Measurements from ENCODE around the gene ABHD15.

Gene ABHD15

DNA sequence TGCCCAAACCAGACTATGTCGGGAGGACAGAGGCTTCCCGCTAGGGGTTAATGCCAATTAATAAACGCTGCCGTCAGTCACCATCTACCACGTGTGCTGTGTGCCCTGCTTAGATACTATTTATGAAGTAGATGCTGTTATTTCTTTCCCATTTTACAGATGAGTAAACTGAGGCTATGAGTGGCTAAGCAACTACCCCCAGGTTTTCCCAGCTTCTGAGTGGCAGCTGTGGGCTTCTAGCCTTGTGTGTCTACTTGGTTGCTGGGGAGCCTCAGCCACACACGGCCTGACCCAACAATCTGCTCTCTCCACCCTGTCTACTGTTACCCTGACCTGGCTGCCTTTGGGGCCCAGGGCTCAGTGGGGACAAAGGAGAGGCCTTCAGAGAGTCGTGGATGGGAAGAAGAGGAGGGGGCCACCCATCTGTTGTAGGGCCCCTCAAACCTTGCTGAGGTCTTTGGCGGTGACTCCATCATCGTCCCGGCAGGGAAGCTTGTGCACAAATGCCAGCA is 15.5 kb upstream of the ABHD15 start:
- no peak for DNase-seq

DNA sequence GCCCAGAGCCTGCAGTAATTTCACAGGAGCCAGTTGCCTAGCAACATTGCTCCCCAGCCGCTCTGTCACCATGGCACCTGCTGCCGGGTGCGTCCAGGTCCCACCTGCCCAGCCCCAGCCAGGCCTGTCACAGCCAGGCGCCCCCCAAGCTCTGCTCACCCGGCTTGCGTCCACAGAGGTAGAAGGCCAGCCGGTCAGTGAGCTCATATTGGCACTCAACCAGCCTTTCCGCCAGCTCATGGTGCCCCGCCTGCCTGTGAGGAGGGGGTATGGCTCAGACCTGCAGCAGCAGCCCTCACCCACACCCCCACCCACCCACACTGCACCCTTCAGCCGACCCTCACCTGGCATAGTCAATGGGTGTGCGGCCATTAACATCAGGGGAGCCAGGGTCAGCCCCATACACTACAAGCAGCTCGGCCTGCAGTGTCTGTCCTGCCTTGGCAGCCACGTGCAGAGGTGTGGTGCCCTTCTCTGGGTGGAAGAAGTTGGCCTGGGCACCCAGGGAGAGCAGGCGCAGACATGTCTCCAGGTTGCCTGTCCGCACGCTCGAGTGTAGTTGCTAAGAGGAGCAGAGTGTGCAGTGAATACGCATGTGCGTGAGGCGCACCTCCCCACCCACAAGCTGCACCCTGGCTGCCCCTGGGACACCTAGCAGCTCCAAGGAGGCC is 14.9 kb upstream of the ABHD15 start:
- DNase-seq: no peak

DNA sequence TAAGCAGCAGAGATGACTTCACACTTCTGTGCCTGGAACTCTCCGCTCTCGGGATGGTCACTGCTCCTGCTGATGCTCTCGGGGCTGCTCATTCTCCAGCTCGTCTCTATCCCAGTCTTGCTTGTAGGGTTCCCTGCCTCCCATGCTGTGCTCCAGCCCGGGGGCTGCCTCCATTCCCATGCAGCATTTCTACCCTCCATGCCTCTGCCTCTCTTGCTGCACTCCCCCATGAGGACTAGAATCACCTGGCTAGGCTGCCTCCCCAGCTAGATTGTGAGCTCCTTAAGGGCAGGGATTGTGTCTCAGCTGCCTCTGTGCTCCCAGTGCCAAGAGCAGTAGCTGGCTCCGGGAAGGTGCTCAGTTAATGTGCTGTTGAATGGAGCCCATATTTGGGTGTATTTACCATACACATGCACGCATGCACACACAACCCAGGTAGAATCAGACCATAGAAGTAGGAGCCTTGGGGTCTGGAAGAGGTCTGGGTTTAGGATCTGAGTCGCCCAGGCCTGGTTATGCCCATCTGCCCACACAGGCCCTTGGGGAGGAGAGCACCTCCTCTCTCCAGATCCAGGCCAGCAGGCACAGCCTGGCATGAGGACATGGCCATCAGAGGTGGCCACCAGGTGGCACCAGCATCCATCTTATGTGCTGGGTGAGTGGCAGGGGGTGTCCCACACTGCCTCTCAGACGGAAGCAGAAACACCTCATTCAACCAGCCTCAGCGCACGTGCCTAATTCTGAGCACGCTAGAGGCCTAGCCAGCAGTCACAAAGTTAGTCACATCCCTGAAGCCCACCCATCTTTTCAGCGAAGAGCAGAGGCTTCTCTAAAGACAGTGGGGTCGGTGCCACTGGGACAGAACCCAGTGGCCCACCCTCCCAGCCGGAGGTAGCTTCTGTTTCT is 13.3 kb upstream of the ABHD15 start:
- DNase-seq: peak; percentile 80

DNA sequence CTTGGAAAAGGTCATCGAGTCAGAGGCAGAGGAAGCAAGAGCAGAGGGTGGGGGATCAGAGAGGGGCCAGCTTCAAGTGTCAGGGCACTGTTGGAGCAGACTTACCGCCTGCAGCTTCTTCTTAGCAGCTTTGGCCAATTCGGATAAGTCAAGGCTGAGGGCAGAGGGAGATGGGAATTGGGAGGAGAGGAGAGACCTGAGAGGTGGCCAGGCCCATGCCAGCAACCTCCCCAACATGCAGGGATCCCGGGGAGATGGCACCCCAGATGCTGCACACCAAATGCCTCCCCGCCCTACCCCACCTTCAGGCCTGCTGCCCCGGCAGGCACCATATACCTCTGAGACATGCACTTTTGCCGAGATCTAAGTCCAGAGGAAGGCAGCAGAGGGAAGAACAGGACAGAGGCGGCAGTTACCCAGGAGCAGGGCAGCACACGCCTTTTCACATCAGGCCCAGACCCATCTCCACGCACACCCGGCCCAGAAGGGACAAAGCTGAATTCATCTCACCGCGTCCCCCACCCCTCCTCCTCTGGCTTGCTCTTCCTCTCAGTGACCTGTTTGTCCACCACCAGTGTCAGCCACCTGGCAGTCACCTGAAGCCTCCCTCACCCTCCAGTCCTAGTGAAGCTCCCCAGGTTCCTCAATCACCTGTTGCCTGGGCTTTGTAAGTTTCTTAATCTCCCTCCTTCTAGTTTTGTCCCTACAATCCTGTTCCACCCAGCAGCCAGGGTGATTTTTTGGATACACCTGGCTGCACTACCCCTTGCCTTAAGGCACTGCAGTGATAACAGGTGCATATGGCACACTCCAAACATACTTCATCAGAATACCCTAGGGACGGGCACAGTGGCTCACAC is 12.0 kb upstream of the ABHD15 start:
- no peak for DNase-seq

DNA sequence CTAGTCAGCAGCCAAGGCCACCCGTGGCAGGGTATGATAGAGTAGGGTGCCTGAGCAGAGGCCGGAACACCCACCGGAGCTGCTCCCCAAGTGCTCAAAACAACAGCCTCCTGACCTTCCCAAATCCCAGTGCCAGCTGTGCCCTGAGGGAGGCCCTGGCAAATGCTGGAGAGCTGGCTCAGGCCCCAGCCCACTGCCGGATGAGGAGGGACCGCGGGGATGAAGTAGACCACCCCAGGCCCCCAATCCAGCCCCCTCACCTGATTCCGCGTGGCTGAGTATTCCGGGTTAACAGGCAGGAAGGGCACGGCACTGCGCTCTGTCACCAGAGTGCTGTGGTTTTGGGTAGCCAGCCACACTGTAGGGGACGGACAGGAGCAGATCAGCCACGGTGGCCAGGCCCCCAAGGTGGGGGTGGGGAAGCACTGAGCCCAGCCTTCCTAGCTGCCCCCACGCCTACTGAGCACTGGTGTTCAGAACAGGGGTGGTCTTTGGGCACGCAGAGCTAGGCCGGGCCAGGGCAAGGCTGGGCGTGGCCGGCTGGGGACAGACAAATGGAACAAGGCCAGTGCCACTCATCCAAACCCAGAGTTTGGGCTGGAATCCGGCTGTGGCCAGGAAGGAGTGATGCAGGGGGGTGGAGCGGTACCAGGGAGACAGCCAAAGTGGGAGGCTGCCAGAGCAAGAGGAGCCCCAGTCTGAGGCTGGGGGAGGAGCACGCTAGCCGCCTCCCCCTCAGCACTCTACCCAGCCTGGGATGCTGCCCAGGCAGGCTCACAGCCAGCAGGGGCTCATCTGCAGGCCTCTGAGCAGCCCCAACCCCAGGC is 10.8 kb upstream of the ABHD15 start:
- DNase-seq: peak; percentile 35

DNA sequence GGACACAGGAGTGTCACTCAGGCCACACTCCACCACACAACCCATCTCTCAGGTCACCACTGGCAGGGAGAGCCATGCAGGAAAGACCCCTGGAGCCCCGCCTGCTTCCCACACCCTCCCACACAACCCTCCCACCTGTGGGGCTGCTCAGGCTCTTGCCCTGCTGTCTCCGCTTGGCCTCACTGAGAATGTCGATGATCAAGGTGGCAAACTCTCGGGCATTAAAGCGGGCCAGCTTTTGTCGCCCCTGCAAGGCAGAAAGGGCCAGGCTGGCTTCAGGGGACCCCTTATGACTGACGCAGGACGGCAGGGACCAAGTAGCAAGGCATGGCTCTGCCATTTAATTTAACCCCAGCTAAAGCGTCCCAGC is 10.1 kb upstream of the ABHD15 start:
- no peak for DNase-seq

DNA sequence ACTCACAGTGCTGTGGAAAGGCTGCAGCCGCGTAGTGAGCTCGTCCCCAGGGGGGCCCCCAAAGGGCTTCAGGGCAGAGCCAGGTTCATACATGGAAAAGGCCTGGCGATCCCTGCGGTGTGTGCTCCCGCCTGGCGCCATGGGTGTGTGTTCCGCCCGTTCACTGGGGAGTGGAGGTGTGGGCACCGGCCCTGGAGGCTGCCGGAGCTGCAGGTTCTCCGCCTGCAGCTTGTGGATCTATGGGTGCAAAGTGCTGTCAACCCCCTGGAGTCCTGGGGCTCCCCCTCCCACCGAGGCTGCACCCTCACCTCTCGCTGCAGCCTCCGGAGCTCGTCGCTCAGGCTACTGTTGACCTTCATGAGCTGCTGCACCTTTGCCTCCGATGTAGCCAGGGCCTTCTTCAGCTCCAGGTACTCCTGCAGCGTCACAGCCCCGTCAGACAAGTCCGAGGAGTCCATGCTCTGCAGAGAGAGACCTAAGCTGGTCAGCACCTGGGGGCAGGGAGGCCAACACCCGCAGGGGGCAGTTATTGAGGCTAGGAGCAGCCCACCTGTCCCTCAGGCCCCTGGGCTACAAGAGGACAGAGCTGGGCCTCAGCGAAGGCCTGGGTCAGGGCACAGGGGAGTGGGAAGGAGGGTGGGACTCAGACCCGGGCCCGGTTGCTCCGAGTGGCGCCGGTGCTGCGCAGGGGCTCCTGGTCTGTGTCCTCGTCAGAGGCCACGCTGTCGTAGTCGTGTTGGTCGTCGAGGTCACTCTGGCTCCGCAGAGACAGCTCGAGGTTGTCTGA is 9.6 kb upstream of the ABHD15 start:
- no peak for DNase-seq

DNA sequence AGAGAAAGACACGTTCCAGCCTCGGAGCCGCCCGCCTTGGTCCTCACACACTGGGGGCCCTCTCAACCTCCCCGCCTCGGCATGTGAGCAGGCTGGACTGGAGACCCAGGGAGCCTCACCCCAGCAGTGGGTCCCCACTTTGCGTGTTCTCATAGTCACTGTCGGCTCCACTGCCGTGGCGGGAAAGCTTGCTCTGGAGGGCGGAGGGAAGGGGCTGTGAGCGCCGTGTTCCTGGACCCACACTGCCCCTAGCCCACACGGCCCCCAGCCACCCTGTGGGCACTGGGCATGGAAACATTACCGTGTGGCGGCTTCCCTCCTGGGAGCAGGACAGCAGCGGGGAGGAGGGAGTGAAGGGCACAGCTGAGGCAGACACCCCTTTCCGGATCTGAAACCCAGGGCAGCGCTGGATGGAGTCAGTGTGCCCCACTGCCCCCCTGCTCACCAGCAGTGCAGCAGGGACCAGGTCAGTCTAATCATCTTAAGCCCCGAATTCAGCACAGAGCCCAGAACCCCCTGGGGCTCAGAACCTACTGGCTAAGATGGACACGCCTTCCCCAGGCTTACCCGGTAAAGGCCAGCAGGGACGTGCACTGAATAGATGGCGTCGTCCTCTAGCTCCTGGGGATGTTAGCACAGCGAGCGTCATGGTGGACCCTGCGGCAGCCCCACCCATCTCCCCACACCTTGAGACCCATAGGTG is 8.8 kb upstream of the ABHD15 start:
- DNase-seq: no peak

DNA sequence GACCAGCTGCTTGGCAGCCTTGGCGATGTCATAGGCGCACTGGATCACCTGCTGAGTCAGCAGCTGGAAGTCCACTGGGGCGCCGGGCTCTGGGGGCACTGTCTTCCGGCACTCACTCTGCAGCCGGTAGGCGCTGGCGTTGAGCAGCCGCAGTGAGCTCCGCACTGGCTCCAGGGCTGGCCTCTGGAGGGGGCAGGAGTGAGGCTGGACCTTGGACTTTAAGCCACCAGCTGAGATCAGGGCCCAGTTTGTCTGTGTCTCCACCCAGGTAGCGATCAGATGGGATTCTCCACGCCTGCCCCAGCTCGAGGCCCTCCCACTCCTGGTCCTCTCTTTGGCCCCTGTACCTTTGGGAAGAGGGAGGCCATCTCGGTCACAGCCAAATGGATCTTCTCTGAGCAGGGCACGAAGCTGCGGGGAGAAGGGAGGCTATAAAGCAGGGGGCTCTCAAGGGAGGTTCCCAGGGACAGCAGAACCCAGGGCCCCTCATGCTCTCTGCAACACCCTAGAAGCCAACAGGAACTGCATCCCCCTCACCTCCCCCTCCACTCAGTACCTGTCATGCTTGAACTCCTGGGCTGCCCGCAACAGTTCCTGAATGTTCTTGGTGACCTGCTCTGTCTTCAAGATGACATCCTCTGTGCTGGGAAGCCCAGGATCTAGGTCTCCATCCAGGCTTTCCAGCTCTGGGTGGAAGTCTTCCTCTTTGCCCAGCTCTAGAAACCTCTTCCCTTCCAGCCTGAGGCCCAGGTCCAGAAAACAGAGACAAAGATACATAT is 8.1 kb upstream of the ABHD15 start:
- no peak for DNase-seq

DNA sequence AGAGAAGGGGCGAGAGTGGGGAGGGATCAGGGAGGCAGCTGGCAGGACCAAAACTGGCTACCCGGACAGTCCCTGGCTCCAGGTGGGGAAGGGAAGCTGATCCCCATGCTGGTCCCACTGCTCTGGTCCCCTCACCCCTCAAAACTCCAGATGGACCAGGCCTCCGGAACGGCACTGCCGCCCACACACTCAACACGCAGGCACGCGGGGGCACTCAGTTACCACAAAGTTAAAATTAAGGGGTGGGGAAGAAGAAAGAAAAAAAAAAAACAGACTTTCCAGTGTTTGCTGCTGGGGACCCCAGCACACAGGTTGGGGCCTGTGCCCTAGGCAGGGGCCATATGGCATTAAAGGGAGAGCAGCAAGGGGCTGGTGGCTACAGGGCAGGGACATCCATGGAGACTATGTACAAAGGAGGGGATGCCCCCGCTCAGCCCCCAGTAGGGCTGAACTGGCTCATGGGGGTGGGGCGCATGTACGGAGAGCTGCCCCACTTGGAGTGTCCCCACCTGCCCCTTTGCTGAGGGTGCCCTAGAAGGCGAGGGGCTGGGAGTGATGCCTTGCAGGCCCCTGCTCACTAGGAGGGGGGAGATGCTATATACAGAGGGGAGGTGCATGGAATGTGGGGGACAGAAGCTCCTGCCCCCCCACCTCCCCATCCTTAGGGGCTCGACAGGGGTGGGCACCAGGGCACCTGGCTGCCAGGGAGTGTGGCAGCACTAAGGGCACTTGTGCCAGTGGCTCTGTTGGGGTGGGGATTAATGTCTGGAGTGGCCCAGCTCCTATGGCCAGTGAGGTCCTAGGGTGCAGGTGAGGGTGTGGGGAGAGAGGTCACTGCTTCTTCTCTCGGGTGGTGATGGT is 7.3 kb upstream of the ABHD15 start:
- no peak for DNase-seq

DNA sequence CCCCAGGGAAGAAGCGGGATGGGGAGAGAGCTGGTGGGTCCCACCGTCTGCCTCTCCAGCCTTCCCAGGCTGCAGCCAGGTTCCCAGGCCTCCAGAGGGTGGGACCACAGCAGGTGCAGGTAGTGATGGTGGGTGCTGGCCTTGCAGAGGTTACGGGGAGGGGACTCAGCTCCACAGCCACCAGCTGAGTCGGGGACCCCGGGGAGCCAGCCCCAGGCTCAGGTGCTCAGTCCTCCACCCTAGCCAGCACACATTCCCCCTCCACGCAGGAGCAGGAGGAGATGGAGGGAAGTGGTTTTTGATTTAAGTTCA is 6.7 kb upstream of the ABHD15 start:
- no peak for DNase-seq

DNA sequence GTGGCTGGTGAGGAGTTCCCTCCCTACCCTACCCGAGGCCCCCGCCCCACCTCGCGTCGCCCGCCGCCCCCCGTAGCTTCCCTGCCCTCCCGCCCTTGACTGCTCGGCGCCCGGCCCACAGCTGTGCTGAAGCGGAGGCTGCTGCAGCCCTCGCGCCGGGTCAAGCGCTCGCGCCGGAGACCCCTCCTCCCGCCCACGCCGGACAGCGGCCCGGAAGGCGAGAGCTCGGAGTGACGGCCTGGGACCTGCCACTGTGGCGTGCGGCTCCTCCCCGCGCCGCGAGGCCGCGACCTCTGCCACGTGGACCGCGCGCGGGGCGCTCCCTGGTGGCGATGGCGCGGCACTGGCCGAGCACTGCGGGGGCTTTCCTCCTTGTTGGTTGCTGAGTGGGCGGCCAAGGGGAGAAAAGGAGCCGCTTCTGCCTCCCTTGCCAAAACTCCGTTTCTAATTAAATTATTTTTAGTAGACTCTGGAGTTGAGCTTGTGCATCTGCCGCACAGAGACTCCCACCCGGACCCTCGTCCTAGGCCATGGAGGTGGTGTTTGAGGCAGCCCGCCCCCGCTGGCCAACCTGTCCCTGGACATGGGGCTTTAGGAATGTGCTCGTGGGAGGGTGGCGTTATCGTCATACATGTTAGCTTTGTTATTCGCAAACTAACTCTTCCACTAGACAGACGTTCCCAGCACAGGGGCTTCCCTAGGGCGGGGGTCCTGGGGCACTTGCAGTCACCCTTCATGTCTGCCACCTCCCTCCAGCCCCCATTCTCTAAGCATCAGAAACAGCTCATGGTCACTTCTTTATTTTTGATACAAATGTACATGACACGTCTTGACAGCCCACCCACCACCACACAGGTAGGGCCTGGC is 6.1 kb upstream of the ABHD15 start:
- DNase-seq: peak; percentile 63

DNA sequence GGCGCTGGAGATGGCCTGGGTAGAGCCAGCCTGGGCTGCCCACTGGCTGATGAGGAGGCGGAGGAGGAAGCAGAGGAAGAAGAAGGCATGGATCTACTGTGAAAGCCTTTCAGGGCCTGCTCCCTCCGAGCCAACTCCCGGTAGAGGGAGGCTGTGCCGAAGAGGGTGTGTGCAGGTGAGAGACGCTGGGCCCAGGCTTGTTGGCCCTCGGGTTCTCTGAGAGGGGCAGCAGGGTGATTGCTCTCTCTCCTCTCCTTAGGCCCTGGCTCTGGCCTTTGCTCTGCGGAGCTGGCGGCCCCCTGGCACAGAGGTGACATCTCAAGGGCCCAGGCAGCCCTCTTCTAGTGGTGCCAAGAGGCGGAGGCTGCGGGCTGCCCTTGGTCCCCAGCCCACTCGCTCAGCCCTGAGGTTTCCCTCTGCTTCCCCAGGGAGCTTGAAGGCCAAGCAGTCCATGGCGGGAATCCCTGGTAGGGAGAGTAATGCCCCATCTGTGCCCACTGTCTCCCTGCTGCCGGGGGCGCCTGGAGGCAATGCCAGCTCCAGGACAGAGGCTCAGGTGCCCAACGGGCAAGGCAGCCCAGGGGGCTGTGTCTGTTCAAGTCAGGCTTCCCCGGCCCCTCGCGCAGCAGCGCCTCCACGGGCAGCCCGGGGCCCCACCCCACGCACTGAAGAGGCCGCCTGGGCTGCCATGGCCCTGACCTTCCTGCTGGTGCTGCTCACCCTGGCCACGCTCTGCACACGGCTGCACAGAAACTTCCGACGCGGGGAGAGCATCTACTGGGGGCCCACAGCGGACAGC is 5.2 kb upstream of the ABHD15 start:
- no peak for DNase-seq

DNA sequence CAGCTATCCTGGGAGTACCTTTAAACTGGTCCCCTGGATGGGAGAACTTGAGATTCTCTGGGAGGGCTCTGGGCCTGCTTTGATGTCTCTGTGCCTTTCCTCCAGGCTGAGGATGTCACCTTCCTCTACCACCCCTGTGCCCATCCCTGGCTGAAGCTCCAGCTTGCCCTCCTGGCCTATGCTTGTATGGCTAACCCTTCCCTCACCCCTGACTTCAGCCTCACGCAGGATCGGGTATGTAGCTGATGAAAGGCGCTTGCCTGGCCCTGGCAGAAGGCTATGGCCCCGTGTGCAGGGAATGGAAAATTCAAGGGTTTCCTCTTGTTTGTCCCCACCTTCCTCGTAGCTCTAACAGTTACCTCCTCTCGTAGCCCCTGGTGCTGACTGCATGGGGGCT is 4.6 kb upstream of the ABHD15 start:
- no peak for DNase-seq

DNA sequence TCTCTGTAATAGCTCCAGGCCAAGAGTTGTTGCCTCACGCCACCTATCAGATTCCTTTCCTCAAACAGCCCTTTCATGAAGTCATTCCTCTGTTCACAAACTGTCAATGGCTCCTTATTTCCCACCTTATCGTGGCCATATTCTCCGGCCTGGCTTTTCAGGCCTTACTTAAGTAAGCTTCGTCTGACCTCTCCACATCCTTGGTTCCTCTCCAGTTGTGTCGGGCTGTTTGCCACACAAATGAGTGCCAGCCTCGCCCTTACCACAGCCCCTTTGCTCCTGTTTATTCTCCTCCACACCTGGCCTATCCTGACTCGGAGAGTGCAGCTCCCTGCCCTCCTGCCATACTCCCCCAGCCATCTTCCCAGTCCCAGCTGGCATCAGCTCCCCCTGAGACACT is 3.7 kb upstream of the ABHD15 start:
- no peak for DNase-seq

DNA sequence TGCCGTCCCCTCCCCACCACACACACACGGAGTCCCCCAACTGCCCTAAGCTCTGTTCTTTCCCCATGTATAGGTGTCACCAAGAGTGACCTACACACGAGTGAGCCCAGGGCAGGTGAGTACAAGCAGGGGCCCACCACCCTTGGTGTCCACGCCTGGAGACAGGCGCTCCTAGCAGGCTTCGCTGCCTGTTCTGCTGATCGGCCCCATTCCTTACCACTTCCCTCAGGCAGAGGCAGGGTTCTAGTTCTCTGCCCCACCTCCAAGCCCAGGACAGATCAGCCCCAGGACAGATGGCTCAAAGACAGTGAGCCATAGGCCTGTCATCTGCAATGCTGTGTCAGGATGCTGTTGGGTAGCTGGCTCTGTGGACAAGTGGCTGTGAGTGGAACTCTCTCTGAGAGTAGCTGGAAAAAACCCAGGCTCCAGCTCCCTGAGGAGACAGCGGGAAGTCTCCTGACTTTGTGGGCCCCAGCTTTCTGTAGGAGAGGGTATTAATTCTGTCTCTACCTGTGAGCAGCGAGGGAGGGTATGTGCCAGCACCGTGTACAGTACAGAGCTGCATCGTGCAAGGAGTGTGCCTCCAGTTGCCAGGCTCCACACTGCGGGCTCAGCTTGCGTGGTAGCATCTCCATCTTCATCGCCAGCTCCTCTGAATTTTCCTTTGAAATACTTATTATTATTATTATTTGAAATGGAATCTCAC is 2.6 kb upstream of the ABHD15 start:
- peak; percentile 63 for DNase-seq

Data from fibroblast of skin of back (primary cell).